CD4-positive, alpha-beta T cell treated with Interleukin-17A for 4 hours (primary cell): Measurements from ENCODE around the gene IP6K1.
"Not testable (repeated sequence)": the region's sequence is repeated elsewhere in the genome, so short reads cannot be mapped to it uniquely, and the experiment has no call there.

ENCODE experiments used
- DNase-seq: peaks from one replicate; pipeline ENCODE4 v3.0.0-alpha.2; 2020; ENCODE audit warnings: mixed read lengths

The IP6K1 gene

GRCh38 chr3:49793486-49794085, 7.2 kb upstream of the IP6K1 start:
- DNase-seq, result no peak

GRCh38 chr3:49792371-49793150, 6.2 kb upstream of the IP6K1 start:
- no peak for DNase-seq

DNA sequence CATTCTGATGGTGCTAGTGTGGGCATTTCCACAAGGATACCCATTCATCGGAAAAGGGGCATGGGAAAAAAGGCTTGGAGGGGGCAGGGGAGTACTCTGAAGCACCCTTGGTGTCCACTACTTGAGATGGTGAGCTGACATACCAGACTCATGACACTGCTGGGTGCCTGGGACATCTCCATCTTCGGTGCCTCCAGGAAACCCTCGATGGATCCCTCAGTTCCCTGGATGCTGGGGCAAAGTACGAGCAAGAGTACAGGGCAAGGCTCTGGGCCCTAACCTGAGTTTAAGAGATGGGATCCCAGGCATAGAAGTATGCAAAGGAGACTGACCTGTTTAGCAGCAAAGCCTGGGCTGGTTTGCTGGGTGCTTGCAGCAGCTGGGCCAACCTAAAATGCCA, 5.2 kb upstream of the IP6K1 start:
- no peak for DNase-seq

DNA sequence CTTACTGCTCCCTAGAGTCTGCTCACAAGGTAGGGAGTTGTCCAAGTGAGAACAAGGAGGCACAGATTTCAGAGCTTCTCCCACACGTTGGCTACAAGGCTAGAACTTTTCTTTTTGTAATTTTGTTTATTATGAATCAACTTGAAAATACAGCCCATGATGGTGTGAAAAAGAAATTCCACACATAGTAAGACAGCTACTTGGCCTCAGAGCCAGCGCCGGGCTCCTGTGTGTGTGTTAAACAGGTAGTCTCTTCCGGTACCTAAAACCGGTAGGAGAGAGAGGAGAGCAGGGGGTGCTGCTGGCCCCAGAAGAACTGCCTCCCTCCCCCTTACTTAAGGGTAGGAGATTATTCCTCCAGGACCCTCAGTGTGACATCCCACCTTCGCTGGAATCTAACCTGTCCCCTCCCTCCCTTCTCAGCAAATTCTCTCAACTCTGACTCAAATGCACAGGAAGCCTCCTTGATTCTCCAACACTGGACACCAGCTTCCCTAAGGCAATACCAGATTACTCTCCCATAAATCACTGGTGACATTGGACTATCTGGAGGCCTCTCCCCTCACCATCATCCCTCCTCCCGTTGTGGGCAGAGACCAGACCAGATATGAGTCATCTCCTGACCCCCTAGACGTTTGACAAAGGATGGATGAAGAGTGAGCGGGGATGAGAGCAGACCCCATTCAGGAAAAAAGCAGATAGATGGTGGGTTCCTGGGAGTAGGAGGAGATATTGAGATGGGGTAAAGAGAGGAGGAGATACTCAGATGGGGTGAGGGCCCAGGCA, 4.5 kb upstream of the IP6K1 start:
- no peak for DNase-seq

DNA sequence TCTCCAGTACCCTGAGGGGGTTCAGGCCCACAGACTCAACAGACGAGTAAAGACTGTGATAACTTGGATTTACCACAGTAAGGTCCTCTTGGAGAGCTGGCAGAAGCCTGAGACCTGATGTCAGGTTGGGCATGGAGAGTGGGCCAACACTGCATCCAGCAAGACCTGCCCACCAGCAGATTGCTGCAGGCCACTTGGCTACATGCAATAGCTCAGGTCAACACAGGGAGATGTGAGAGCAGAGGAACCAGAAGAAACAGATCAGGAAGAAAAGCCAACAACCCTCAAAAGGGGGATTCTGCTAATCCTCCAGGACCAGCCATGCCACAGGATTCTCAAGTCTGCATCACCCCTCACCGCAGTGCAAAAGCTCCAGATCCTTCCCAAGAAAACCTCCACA, 1.7 kb upstream of the IP6K1 start:
- no peak for DNase-seq

- no peak for DNase-seq
These were observed 1.2 kb upstream of the IP6K1 start for GRCh38 chr3:49787536-49787935.

DNA sequence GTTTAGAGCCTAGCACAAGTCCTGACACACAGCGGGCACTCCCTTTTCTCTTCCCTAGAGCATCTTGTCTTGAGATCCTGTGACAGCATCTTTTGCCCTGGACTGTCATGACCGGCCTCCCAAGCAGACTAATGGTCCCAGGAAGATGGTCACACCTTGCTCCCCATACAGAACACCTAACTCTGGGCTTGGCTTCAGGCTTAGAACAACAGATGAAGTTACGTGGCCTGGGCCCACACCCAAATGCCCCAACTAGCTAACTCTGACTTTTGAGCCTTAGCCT, 781 bp upstream of the IP6K1 start:
- DNase-seq, result no peak

DNA sequence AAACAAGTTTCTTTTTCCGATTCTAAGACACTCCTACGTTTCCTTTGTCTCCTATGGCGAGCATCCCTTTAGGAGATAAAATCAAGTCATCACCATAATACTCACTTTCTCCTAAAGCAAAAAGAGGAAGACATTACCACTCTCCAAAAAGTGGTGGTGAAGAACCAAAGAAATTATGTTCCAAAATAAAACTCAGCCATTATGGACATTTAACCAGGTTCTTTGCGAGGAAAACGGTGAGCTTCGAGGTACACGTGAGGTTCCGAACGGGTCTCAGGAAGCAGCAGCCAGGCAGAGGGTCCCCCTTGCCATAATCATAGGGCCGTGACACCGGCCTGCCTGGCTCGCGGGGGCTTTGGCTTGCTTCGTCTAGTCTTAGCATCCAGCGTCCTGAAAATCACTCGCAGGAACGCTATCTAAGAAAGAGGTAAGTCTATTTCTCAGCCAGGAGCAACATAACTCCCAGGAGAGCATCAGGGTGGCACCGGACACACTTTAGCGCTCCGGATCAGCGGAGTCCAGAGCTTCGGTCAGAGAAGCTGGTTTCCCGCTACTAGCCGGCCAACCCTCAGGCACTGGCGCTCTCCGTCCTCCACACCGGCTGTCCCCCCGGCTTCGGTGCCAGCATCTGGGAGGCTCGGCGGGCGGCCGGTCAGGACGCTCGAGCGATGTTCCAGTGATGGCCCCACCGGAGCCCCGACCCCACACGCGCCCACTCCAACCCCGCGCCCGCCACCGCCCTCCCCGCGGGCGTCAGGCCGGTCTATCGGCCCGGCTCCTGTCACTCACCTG, 581 bp downstream of the IP6K1 start:
- peak; percentile 30 for DNase-seq

- not testable (repeated sequence) for DNase-seq
These were observed 4.1 kb downstream of the IP6K1 start for GRCh38 chr3:49782277-49782676.

- DNase-seq, result no peak
These were observed 4.7 kb downstream of the IP6K1 start for GRCh38 chr3:49781415-49782199.

DNA sequence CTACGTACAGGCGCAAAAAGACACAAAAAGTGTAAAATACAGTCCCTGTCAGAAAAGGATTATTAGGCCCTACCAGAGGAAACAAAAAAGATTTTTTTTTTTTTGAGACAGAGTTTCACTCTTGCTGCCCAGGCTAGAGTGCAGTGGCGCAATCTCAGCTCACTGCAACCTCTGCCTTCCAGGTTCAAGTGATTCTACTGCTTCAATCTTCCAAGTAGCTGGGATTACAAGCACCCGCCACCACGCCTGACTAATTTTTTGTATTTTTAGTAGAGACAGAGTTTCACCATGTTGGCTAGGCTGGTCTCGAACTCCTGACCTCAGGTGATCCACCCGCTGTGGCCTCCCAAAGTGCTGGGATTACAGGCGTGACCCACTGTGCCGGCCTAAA, 5.4 kb downstream of the IP6K1 start:
- DNase-seq, result not testable (repeated sequence)

DNA sequence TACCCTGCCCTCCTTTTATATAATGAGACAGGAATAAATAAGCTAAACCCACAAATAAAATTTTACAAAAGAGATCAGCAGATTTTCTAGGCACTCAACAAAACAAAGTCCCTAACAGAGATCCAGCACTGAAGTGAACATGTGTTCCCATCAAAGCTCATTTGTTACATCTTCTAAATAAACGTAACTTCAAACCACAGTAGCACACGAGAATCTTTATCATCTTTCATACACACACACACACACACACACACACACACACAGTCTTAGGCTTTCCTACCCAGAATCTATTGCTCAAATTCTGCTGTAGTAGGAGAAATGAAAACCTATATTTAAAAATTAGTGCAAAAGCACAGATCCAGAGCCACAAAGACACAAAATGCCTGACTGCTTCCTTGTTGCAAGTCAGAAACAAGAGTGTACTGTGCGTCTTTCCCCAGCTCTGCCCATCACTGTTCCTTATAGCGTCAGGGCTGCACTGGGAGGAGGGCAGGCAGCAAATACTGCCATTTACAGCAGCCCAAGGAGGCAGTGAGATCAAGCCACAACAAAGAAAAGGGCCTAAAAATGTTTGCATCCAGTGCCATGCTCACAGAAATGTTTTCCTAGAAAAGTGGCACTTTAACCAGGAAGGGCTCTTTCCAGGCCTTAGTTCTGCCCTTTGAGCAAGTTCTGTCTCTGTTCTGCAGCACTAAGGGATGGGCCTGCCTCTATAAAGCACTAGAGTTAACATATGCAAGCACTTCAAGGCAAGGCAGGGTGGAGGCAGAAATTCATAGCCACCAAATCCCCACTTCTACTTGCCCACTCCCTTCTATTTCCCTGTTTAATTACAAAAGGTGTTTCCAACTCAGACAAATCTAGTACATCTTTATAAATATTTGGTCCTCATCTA, 6.0 kb downstream of the IP6K1 start:
- no peak for DNase-seq

GRCh38 chr3:49779358-49780079, 6.8 kb downstream of the IP6K1 start:
- no peak for DNase-seq

DNA sequence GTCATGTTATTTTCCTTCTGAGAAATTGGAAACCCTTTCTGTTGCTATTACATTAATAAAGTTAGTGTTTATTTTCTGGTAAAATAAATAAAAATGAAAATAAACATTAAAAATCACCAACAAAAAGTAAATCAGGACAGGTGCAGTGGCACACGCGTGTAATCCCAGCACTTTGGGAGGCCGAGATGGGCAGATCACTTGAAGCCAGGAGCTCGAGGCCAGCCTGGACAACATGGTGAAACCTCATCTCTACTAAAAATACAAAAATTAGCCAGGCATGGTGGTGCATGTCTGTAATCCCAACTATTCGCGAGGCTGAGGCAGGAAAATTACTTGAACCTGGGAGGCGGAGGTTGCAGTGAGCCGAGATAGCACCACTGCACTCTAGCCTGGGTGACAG, 10.2 kb downstream of the IP6K1 start:
- DNase-seq, result not testable (repeated sequence)

GRCh38 chr3:49775538-49775937, 10.8 kb downstream of the IP6K1 start:
- DNase-seq, result no peak

GRCh38 chr3:49772703-49773102, 13.6 kb downstream of the IP6K1 start:
- no peak for DNase-seq

DNA sequence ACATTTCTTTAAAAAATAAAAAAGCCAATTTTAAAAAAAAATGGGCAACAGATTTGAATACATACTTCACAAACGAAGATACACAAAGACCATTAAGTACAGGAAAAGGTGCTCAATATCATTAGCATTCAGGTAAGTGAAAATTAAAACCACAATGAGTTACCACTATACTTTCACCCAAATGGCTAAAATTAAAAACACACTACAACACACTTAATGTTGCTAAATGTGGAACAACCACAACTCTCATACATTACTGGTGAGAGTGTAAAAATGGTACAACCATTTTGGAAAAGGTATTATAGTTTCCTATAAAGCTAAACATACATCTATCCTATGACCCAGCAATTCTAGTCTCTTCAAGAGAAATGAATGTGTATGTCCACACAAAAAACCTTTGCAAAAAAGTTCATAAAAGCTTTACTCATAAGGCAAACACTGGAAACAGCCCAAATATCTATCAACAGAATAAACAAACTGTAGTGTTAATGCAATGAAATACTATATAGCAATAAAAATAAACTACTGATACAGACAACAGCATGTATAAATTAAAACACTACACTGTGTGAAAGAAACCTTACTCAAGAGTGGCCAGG, 14.9 kb downstream of the IP6K1 start:
- DNase-seq, result no peak

- no peak for DNase-seq
These were observed 16.4 kb downstream of the IP6K1 start for GRCh38 chr3:49769926-49770325.

GRCh38 chr3:49769286-49769915, 16.9 kb downstream of the IP6K1 start:
- DNase-seq, result no peak

DNA sequence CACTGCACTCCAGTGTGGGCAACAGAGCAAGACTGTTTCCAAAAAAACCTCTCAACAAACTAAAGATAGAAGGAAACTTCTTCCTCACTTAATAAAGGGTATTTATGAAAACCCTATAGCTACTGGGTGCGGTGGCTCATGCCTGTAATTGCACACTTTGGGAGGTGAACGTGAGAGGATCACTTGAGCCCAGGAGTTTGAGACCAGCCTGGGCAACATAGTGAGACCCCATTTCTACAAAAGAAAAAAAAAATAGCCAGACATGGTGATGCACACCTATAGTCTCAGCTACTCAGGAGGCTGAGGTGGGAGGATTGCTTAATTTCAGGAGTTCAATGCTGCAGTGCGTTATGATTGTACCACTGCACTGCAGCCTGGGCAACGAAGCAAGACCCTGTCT, 22.4 kb downstream of the IP6K1 start:
- no peak for DNase-seq
